KOPT-K1 (cell line): ENCODE results near the gene OR10P1.

Source experiments
- H3K27ac ChIP-seq: fragments of 200-600 bp; sonication (generic); 2 replicates; pipeline ENCODE4 v1.5.1; 2016; ENCODE audit warnings: antibody characterized with exemption, mild to moderate bottlenecking, low read depth, low read length; ENCODE audit not compliant: poor library complexity, severe bottlenecking
- H3K36me3 ChIP-seq: fragments of 200-600 bp; sonication (generic); 2 replicates; pipeline ENCODE4 v1.5.1; 2017; ENCODE audit warnings: antibody characterized with exemption, mild to moderate bottlenecking, low read length, moderate library complexity; ENCODE audit not compliant: insufficient read depth
- H3K9me3 ChIP-seq: fragments of 200-600 bp; sonication (generic); 2 replicates; pipeline ENCODE4 v1.5.1; 2017; ENCODE audit warnings: antibody characterized with exemption, low read length, mild to moderate bottlenecking; ENCODE audit not compliant: insufficient read depth, poor library complexity, severe bottlenecking

Gene OR10P1

DNA sequence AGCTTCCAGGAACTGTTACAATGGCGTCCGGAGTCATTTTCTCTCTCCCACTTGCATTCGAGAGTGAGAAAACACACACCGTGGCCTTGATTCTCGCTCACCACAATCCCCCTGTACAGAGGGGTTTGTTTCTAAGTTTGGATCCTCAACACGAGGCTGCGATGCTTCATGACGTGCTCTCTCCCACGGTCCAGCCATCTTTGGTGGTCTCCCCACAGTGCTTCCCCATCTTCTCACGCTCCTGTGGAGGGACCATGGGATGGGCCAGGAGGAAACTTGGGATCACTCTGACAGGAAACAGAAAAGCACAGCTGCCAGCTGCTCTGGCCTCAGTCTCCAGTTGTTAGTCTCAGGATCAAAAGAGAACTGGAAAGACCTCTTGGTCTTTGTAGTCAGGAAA lies 28.1 kb downstream of the OR10P1 start:
- Histone ChIP-seq H3K27ac (no peak overlapping the region), H3K9me3 (no peaks in the 10 kb centered on the region), H3K36me3 (no peaks in the 10 kb centered on the region)

DNA sequence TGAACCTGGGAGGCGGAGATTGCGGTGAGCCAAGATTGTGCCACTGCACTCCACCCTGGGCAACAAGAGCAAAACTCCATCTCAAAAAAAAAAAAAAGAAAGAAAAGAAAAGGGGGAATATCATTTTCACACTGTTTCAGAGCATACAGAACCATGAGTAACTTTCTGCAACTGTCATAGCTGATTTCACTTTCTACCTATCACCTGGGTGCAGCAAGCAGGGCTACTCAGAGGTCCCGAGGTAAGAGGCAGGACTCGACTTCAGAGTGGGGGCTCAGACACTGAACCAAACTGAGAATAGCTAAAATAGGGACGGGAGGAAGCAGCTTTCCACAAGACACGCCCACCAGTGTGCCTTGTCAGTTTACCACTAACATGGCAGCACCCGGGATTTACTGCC lies 29.8 kb downstream of the OR10P1 start:
- no peaks in the 10 kb centered on the region for H3K9me3 ChIP-seq
- no peaks in the 10 kb centered on the region for H3K36me3 ChIP-seq
- H3K27ac ChIP-seq = no peak overlapping the region

DNA sequence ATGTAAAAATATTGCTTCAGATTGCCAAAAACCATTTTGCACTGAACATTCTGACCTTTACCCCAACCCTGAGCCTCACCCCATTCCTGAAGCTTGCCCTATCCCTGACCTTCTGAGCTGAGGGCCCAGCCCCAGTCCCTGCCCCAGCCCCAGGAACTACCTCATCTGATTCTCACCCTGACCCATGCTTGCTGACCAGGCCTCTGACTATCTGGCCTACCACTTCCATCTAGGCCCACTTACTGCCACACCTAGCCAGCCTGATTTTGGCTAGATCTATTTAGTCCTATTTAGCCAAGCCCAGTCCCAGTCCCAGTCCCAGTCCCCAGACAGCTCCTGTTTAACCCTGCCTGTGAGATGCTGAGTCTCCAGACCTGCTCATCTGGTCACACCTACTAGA lies 33.6 kb downstream of the OR10P1 start:
- no peaks in the 10 kb centered on the region for H3K36me3 ChIP-seq
- no peaks in the 10 kb centered on the region for H3K9me3 ChIP-seq
- no peak overlapping the region for H3K27ac ChIP-seq

DNA sequence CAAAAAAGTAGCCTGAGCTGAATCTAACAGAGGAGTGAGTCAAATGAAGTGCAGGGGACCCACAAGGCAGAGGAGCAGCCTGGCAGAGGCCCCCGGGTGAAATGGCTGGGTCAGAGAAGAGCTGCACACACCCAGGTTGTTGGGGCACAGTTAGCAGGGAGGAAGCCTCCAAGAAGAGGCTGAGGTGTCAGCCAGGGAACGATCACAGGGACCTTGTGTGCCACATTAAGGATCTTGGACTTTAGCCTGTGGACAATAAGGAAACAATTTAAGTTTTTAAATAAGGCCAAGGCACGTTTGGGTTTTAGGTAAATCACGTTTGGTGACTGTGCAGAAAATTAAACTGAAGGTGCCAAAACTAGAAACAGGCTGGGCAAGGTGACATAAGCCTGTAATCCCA lies 35.1 kb downstream of the OR10P1 start:
- Histone ChIP-seq H3K36me3 (no peaks in the 10 kb centered on the region), H3K27ac (no peak overlapping the region), H3K9me3 (no peaks in the 10 kb centered on the region)

DNA sequence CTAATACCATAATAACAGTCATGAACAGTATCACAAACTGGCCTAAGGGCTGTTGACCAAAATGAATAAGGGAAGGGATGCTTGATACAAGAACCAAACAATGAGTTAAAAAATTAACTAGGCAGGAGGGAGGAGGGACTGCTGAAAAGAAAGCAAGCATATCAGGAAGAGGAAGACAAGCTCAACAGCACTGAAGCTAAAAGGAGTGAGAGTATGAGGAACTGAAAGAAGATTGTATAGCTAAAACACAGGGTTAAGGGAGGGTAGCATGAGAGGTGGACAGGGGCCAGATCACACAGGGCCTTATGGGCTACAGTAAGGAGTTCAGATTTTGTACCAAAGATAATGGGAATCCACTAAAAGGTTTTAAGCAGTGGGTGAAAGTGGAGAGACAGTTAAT lies 36.9 kb downstream of the OR10P1 start:
- Histone ChIP-seq H3K36me3 (no peaks in the 10 kb centered on the region), H3K9me3 (no peaks in the 10 kb centered on the region), H3K27ac (no peak overlapping the region)

DNA sequence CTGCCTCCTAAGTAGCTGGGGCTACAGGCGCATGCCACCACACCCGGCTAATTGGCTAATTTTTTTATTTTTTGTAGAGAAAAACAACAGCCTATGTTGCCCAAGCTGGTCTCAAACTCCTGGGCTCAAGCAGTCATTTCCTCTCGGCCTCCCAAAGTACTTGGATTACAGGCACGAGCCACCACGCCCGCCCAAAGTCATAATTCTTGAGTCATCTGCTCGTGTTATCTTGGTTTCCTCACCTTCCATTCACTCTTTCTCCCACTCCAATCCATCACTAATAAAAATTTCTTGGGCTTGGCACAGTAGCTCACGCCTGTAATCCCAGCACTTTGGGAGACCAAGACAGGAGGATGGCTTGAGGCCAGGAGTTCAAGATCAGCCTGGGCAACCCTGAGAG lies 39.0 kb downstream of the OR10P1 start:
- no peak overlapping the region for H3K27ac ChIP-seq
- H3K36me3 ChIP-seq = no peaks in the 10 kb centered on the region
- no peaks in the 10 kb centered on the region for H3K9me3 ChIP-seq

DNA sequence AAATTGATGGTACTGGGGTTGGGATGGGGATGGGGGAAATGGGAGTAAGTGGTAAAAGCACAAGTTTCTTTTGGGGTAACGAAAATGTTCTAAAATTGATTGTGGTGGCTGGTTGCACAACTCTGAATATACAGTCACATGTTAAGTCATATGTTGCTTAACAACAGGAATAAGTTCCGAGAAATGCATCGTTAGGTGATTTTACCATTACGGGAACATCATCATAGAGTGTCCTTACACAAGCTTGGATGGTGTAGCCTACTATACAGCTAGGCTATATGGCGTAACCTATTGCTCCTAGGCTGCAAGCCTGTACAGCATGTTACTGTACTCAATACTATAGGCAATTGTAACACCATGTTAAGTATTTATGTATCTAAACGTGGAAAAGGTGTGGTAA lies 40.0 kb downstream of the OR10P1 start:
- H3K36me3 ChIP-seq = no peaks in the 10 kb centered on the region
- no peak overlapping the region for H3K27ac ChIP-seq
- H3K9me3 ChIP-seq = no peaks in the 10 kb centered on the region

DNA sequence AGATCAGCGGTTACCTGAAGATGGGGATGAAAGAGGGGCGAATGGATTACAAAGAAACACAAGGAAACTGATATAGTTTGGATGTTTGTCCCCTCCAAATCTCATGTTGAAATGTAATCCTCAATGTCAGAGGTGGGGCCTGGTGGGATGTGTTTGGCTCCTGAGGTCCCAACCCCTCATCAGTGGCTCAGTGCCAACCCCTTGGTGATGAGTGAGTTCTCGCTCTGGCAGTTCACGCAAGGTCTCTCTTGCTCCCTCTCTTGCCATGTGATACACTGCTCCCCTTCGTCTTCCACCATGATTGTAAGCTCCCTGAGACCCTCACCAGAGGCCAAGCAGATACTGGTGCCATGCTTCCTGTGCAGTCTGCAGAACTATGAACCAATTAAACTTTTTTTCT lies 43.0 kb downstream of the OR10P1 start:
- Histone ChIP-seq H3K27ac (no peak overlapping the region), H3K9me3 (no peaks in the 10 kb centered on the region), H3K36me3 (no peaks in the 10 kb centered on the region)

DNA sequence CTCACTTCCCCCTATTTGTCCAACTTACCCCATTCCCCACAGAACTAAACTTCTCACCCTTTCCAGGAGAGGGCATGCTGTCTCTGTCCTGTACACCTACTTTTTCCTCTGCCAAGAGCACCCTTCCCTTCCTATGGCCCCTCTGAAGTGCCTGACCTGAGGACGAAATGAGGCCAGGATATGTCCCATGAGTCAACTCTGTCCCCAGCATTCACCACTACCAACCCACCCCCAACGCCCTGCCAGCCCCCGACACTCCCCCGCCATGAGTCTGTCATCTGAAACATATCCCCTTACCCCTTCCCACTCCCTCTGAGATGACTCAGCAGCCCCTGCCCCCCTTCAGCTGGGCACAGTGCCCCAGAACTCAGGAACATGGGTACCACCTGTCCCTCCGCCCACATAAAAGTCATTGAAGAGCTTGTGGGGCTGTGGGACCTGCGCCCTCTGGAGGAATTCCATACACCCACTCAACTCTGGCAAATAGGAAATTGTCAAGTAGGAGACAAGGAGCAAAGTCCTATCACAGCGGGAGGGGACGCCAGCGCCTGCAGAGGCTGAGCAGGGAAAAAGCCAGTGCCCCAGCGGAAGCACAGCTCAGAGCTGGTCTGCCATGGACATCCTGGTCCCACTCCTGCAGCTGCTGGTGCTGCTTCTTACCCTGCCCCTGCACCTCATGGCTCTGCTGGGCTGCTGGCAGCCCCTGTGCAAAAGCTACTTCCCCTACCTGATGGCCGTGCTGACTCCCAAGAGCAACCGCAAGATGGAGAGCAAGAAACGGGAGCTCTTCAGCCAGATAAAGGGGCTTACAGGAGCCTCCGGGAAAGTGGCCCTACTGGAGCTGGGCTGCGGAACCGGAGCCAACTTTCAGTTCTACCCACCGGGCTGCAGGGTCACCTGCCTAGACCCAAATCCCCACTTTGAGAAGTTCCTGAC lies 44.7 kb downstream of the OR10P1 start:
- H3K27ac ChIP-seq = no peak overlapping the region
- H3K9me3 ChIP-seq = no peaks in the 10 kb centered on the region
- no peaks in the 10 kb centered on the region for H3K36me3 ChIP-seq

DNA sequence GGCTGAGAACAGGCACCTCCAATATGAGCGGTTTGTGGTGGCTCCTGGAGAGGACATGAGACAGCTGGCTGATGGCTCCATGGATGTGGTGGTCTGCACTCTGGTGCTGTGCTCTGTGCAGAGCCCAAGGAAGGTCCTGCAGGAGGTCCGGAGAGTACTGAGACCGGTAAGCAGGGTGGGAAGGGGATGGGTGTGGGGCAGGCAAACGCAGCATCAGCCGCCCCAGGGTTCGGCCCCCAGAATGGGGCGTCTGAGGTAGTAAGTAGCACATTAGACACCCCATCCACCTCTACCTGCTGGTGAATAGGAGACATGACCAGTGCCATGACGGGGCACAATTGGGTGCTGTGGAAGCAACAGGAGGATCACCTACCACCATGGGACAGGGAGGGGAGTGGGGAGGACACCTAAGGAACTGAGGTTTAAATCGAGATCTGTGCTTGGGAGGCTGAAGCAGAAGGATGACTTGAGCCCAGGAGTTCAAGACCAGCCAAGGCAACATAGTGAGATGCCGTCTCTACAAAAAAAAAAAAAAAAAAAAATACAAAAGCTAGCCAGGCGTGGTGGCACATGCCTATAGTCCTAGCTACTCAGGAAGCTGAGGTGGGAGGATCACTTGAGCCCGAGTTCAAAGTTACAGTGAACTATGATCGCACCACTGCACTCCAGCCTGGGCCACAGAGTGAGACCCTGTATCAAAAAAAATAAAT lies 45.5 kb downstream of the OR10P1 start:
- no peaks in the 10 kb centered on the region for H3K36me3 ChIP-seq
- no peak overlapping the region for H3K27ac ChIP-seq

DNA sequence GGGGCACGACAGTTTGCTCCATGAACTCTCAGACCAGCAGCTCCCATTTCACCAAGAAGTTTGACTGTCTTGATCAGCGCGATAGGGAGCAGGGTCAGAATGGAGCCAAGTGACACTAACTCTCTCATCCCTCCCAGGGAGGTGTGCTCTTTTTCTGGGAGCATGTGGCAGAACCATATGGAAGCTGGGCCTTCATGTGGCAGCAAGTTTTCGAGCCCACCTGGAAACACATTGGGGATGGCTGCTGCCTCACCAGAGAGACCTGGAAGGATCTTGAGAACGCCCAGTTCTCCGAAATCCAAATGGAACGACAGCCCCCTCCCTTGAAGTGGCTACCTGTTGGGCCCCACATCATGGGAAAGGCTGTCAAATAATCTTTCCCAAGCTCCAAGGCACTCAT lies 47.0 kb downstream of the OR10P1 start:
- H3K27ac ChIP-seq = no peak overlapping the region
- H3K9me3 ChIP-seq = no peaks in the 10 kb centered on the region
- H3K36me3 ChIP-seq = no peaks in the 10 kb centered on the region

More for the DNA sequence above, 45.5 kb downstream of the OR10P1 start:
- H3K9me3 ChIP-seq = no peaks in the 10 kb centered on the region

DNA sequence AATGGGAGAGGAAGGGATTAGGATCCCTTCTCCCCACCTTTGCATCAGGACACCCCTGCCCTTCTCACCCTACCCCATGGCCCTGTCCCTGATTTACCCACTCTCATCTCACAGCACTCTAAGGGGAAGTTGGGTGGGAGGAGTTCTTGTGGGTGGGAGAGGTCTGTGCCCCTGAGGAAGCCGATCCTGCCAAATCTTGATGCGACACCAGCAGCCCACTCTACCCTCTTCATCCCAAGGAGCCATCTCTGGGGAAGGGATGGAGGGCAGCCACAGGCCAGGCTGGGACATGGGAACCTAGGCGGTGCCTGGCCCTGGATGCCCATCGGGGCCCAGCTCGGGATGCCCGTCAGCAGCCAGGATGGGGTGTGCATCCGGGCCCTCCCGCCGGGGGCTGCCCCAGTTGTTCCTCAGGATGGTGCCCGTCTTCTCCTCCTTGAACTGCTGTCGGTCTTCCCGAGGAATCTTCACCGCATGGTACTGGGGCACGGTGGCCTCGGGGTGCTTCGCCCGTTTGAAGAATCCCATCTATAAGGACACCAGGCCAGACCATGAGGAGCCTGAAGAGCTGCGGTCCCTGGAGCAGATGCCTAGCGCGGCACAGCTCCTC lies 48.2 kb downstream of the OR10P1 start:
- no peaks in the 10 kb centered on the region for H3K36me3 ChIP-seq
- no peaks in the 10 kb centered on the region for H3K9me3 ChIP-seq
- no peak overlapping the region for H3K27ac ChIP-seq

DNA sequence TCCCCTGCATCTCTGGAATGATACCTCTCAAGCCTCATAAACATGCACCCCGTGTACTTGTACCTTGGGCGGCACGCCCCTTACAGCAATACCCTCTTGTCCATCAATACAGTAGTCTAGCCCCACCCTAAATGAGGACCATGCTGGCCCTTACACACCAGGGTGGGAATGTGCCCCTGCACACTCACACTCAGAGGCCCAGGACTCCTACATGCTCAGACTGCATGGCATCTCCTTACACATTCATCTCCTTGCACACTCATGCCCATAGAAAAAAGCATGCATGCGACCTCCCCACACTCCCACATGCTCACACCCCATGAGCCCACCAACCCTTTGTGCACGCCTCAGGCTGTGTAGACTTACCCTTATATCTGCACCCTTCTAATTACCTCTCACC lies 49.0 kb downstream of the OR10P1 start:
- H3K9me3 ChIP-seq = no peaks in the 10 kb centered on the region
- H3K27ac ChIP-seq = no peak overlapping the region
- no peaks in the 10 kb centered on the region for H3K36me3 ChIP-seq

DNA sequence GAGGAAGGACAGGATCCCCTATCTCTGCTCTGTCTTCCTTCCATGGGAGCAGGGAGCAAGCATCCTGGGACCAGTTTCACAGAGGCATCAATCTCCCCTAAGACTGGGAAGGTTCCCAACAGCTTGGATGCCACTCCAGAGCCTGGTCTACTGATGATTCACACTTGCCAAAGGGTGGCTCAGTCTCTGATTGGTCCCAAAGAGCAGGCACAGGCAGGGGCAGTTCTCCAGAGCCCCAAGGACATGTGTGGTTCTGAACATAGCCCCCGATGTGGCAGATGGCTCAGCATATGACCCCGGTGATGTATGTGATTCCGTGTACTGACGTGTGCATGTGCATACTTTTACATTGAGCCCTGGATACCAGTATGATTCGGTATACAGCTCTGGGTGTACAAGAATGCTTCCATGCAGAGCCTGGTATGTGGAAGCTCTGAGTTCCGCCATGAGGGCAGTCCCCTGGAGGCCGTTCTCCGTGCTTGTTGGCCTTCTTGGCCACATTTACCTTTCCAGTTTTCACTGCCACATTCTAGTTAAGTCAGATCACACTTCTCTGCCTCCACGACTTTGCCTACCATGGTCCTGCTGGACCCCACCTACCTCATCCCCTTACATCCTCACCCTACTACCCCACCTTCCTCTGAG lies 49.8 kb downstream of the OR10P1 start:
- Histone ChIP-seq H3K9me3 (no peaks in the 10 kb centered on the region), H3K36me3 (no peaks in the 10 kb centered on the region)

More for the DNA sequence above, 49.8 kb downstream of the OR10P1 start:
- H3K27ac ChIP-seq = no peak overlapping the region
